Measurements from ENCODE around the gene GRB2.
"Not testable (repeated sequence)": the region's sequence is repeated elsewhere in the genome, so short reads cannot be mapped to it uniquely, and the experiment has no call there.

GRB2 gene

GRCh38 chr17:75405365-75406221, at the start of gene GRB2:
Gene GRB2, minus strand, starts transcription at chr17:75405678. Its CDS starts 12,050 bp downstream, at chr17:75393628.
- peak; percentile 100 for DNase-seq (ENCODE audit: low read depth)

- DNase-seq (ENCODE audit: low read depth): not testable (repeated sequence)
Measured at GRCh38 chr17:75454672-75455071, 49.2 kb upstream of the GRB2 start.

- no peak for DNase-seq (ENCODE audit: low read depth)
Measured at GRCh38 chr17:75454193-75454592, 48.7 kb upstream of the GRB2 start.

- DNase-seq (ENCODE audit: low read depth): no peak
Measured at GRCh38 chr17:75450270-75450669, 44.8 kb upstream of the GRB2 start.

GRCh38 chr17:75447951-75448856, 42.7 kb upstream of the GRB2 start:
- DNase-seq (ENCODE audit: low read depth): no peak

GRCh38 chr17:75445896-75446295, 40.4 kb upstream of the GRB2 start:
- not testable (repeated sequence) for DNase-seq (ENCODE audit: low read depth)

- no peak for DNase-seq (ENCODE audit: low read depth)
Measured at GRCh38 chr17:75445296-75445695, 39.8 kb upstream of the GRB2 start.

GRCh38 chr17:75442168-75443103, 37.0 kb upstream of the GRB2 start:
- no peak for DNase-seq (ENCODE audit: low read depth)

GRCh38 chr17:75440738-75441448, 35.4 kb upstream of the GRB2 start:
- no peak for DNase-seq (ENCODE audit: low read depth)

- DNase-seq (ENCODE audit: low read depth): no peak
Measured at GRCh38 chr17:75439287-75439686, 33.8 kb upstream of the GRB2 start.

- not testable (repeated sequence) for DNase-seq (ENCODE audit: low read depth)
Measured at GRCh38 chr17:75437404-75437803, 31.9 kb upstream of the GRB2 start.

GRCh38 chr17:75434433-75434832, 29.0 kb upstream of the GRB2 start:
- DNase-seq (ENCODE audit: low read depth): not testable (repeated sequence)

GRCh38 chr17:75433218-75433783, 27.8 kb upstream of the GRB2 start:
- no peak for DNase-seq (ENCODE audit: low read depth)

GRCh38 chr17:75430159-75430974, 24.9 kb upstream of the GRB2 start:
- no peak for DNase-seq (ENCODE audit: low read depth)

- DNase-seq (ENCODE audit: low read depth): no peak
Measured at GRCh38 chr17:75428543-75429469, 23.3 kb upstream of the GRB2 start.

GRCh38 chr17:75418531-75418930, 13.1 kb upstream of the GRB2 start:
- no peak for DNase-seq (ENCODE audit: low read depth)

- DNase-seq (ENCODE audit: low read depth): no peak
Measured at GRCh38 chr17:75417054-75417580, 11.6 kb upstream of the GRB2 start.

GRCh38 chr17:75416006-75416405, 10.5 kb upstream of the GRB2 start:
- no peak for DNase-seq (ENCODE audit: low read depth)
